HL-60/S4 treated with retinoic acid at 250 ng/mL for 4 days and 3 days (cell line): ENCODE data around the gene NXPH1.

ENCODE experiments used
- in situ Hi-C: fragments of 300-500 bp; cut with MboI; formaldehyde crosslinking; loops from 2 replicates; pipeline ENCODE4 v1.7.0; 2022; ENCODE audit warnings: low sequenced_read_pairs

Gene NXPH1

GRCh38 chr7:8783229-8783628 lies 349.8 kb downstream of the NXPH1 start:
- in situ Hi-C loops = no loop called here

- in situ Hi-C loops = no loop called here
Measured at GRCh38 chr7:8785081-8785480, 351.7 kb downstream of the NXPH1 start.

- in situ Hi-C loops = no loop called here
Measured at GRCh38 chr7:8800986-8801385, 367.6 kb downstream of the NXPH1 start.
